ENCODE measurements around the gene GLT1D1. TPM values are rescaled to one million over a fixed set of nuclear protein-coding genes. Genes with fewer than 3 reads are reported as not detected.

Gene GLT1D1
- polyA plus RNA-seq, 1 of the 3 experiments (the other 2 are of a cell fraction) = 0.05 TPM

GRCh38 chr12:128992550-128992949 lies 139.3 kb downstream of the GLT1D1 start:
- Histone ChIP-seq H3K4me2 (no peak overlapping the region), H3K79me2 (ENCODE audit: insufficient read depth) (no peaks in the 10 kb centered on the region), H3K36me3 (replicated peaks in 1 of 2; ENCODE audit: control insufficient read depth in 1 of 2, insufficient read depth in 2 of 2, low read length in 1 of 2) (no peaks in the 10 kb centered on the region), H3K9ac (no peak overlapping the region), H2AFZ (ENCODE audit: low read depth) (no peak overlapping the region), H3K9me2 (no peaks in the 10 kb centered on the region), H3F3A (replicated peaks; ENCODE audit: insufficient read depth) (no peaks in the 10 kb centered on the region), H3K4me1 (ENCODE audit: control insufficient read depth in 1 of 2, insufficient read depth in 2 of 2, low read depth in 1 of 2, low read length in 1 of 2) (no peaks in the 10 kb centered on the region), H3K4me3 (ENCODE audit: low read depth in 2 of 2, low read length in 1 of 2) (no peak overlapping the region), H4K20me1 (ENCODE audit: insufficient read depth) (no peaks in the 10 kb centered on the region), H3K27me3 (ENCODE audit: insufficient read depth) (no peaks in the 10 kb centered on the region), H3K9me3 (no peaks in the 10 kb centered on the region), H3K27ac (ENCODE audit: low read depth in 2 of 2, low read length in 1 of 2) (no peak overlapping the region)
- ChIA-PET CTCF (no interaction called here), POLR2A (no interaction called here)
- WGBS (ENCODE audit: low lambda C conversion rate) = 30% methylated on average over 9 of the region's 9 CpGs
- TF ChIP-seq FOSL2 (IDR thresholded peaks at IDR 0.05; ENCODE audit: borderline replicate concordance, low read depth) (no peak), USF1 (IDR thresholded peaks at IDR 0.05; ENCODE audit: borderline replicate concordance, low read depth) (no peak), CHD2 (IDR thresholded peaks at IDR 0.05; ENCODE audit: low read length, partially characterized antibody) (no peak), USF2 (IDR thresholded peaks at IDR 0.05; ENCODE audit: borderline replicate concordance, low read depth, low read length) (no peak)
- DNase-seq = no peak

GRCh38 chr12:128994856-128995255 lies 141.6 kb downstream of the GLT1D1 start:
- DNase-seq = no peak
- ChIA-PET POLR2A (no interaction called here), CTCF (no interaction called here)
- no peak overlapping the region for H2AFZ ChIP-seq (ENCODE audit: low read depth)
- H3K9me2 ChIP-seq = no peaks in the 10 kb centered on the region
- no peaks in the 10 kb centered on the region for H3K4me1 ChIP-seq (ENCODE audit: control insufficient read depth in 1 of 2, insufficient read depth in 2 of 2, low read depth in 1 of 2, low read length in 1 of 2)
- TF ChIP-seq CHD2 (IDR thresholded peaks at IDR 0.05; ENCODE audit: low read length, partially characterized antibody) = no peak
- TF ChIP-seq, protein P1, sequence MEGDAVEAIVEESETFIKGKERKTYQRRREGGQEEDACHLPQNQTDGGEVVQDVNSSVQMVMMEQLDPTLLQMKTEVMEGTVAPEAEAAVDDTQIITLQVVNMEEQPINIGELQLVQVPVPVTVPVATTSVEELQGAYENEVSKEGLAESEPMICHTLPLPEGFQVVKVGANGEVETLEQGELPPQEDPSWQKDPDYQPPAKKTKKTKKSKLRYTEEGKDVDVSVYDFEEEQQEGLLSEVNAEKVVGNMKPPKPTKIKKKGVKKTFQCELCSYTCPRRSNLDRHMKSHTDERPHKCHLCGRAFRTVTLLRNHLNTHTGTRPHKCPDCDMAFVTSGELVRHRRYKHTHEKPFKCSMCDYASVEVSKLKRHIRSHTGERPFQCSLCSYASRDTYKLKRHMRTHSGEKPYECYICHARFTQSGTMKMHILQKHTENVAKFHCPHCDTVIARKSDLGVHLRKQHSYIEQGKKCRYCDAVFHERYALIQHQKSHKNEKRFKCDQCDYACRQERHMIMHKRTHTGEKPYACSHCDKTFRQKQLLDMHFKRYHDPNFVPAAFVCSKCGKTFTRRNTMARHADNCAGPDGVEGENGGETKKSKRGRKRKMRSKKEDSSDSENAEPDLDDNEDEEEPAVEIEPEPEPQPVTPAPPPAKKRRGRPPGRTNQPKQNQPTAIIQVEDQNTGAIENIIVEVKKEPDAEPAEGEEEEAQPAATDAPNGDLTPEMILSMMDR (IDR thresholded peaks at IDR 0.05) = no peak
- TF ChIP-seq MXI1 (IDR thresholded peaks at IDR 0.05; ENCODE audit: low read depth, low read length) = no peak
- H4K20me1 ChIP-seq (ENCODE audit: insufficient read depth) = no peaks in the 10 kb centered on the region
- no peaks in the 10 kb centered on the region for H3K79me2 ChIP-seq (ENCODE audit: insufficient read depth)
- H3K4me2 ChIP-seq = no peak overlapping the region
- WGBS (ENCODE audit: low lambda C conversion rate) = 21% methylated on average over 2 of the region's 2 CpGs
- H3K27ac ChIP-seq (ENCODE audit: low read depth in 2 of 2, low read length in 1 of 2) = no peak overlapping the region
- no peaks in the 10 kb centered on the region for H3K36me3 ChIP-seq (replicated peaks in 1 of 2; ENCODE audit: control insufficient read depth in 1 of 2, insufficient read depth in 2 of 2, low read length in 1 of 2)
- H3K4me3 ChIP-seq (ENCODE audit: low read depth in 2 of 2, low read length in 1 of 2) = no peak overlapping the region
- H3K27me3 ChIP-seq (ENCODE audit: insufficient read depth) = no peaks in the 10 kb centered on the region
- no peak overlapping the region for H3K9ac ChIP-seq
- H3K9me3 ChIP-seq = no peaks in the 10 kb centered on the region
- no peaks in the 10 kb centered on the region for H3F3A ChIP-seq (replicated peaks; ENCODE audit: insufficient read depth)

DNA sequence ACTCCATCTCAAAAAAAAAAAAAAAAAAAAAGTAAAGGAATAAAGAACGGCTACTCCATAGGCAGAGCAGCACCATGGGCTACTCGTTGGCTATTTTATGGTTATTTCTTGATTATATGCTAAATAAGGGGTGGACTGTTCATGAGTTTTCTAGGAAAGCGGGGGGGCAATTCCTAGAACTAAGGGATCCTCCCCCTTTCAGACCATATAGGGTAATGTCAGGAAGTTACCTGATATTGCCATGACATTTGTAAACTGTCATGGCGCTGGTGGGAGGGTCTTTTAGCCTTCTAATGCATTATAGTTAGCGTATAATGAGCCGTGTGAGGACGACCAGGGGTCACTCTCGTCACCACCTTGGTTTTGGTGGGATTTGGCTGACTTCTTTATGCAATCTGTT lies 142.3 kb downstream of the GLT1D1 start:
- Histone ChIP-seq H3K79me2 (ENCODE audit: insufficient read depth) (no peaks in the 10 kb centered on the region), H3F3A (replicated peaks; ENCODE audit: insufficient read depth) (no peaks in the 10 kb centered on the region), H4K20me1 (ENCODE audit: insufficient read depth) (no peaks in the 10 kb centered on the region), H3K4me3 (ENCODE audit: low read depth in 2 of 2, low read length in 1 of 2) (no peak overlapping the region), H3K4me1 (ENCODE audit: control insufficient read depth in 1 of 2, insufficient read depth in 2 of 2, low read depth in 1 of 2, low read length in 1 of 2) (no peaks in the 10 kb centered on the region), H3K27ac (ENCODE audit: low read depth in 2 of 2, low read length in 1 of 2) (no peak overlapping the region), H2AFZ (ENCODE audit: low read depth) (no peak overlapping the region), H3K9ac (no peak overlapping the region), H3K4me2 (no peak overlapping the region), H3K9me2 (no peaks in the 10 kb centered on the region), H3K36me3 (replicated peaks in 1 of 2; ENCODE audit: control insufficient read depth in 1 of 2, insufficient read depth in 2 of 2, low read length in 1 of 2) (no peaks in the 10 kb centered on the region), H3K27me3 (ENCODE audit: insufficient read depth) (no peaks in the 10 kb centered on the region), H3K9me3 (no peaks in the 10 kb centered on the region)
- WGBS (ENCODE audit: low lambda C conversion rate) = 22% methylated on average over 8 of the region's 8 CpGs
- TF ChIP-seq, protein P2, sequence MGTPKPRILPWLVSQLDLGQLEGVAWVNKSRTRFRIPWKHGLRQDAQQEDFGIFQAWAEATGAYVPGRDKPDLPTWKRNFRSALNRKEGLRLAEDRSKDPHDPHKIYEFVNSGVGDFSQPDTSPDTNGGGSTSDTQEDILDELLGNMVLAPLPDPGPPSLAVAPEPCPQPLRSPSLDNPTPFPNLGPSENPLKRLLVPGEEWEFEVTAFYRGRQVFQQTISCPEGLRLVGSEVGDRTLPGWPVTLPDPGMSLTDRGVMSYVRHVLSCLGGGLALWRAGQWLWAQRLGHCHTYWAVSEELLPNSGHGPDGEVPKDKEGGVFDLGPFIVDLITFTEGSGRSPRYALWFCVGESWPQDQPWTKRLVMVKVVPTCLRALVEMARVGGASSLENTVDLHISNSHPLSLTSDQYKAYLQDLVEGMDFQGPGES (IDR thresholded peaks at IDR 0.05; ENCODE audit: low read depth, low read length) = no peak
- TF ChIP-seq GATA2 (CRISPR knock-in tag; IDR thresholded peaks at IDR 0.05) = no peak
- TF ChIP-seq, protein P1 (IDR thresholded peaks at IDR 0.05) = no peak
- TF ChIP-seq NRF1 (IDR thresholded peaks at IDR 0.05; ENCODE audit: low read depth, low read length) = no peak
- no peak for TF ChIP-seq TCF12 (IDR thresholded peaks at IDR 0.05)
- no peak for DNase-seq
- CTCF ChIA-PET = no interaction called here
- POLR2A ChIA-PET = no interaction called here
